GM20431 (cell line): ENCODE results near the gene NAALADL2.

Experiments used
- in situ Hi-C: fragments of 300-500 bp; cut with MseI, MboI; formaldehyde crosslinking; loops from one replicate; pipeline ENCODE4 v1.15.0; 2020; ENCODE audit warnings: low sequenced_read_pairs; ENCODE audit not compliant: unreplicated experiment

NAALADL2 gene

DNA sequence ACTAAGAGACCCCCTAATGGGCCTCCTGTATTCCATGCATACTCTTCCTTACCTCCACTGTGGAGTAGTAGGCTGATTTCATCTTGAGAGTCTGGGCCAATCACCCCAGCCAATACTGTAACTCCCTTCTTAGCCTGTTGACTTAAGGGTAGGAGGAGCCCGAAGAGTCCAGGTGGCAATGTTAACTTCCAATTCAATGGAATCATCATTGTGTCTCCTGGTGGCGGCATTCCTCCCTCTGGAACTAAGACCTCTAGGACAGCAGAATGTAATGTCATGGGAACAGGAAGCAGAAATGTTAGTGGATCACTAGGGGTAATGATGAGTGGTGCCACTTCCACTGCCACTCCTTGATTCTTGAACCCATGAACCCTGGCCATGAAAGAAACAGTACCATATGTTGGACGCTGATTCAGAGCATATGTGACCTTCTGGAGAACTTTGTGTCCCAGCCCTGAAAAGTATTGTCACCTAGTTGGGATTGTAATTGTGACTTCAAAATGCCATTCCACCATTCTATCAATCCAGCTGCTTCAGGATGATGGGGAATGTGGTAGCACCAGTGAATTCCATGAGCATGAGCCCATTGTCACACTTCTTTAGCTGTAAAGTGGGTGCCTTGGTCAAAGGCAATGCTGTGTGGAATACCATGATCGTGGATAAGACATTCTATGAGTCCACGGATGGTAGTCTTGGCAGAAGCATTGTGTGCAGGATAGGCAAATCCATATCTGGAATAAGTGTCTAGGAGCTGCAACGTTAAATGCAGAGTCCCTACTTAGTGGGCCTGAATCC, 24.9 kb downstream of the NAALADL2 start:
- in situ Hi-C loops, result no loop called here

DNA sequence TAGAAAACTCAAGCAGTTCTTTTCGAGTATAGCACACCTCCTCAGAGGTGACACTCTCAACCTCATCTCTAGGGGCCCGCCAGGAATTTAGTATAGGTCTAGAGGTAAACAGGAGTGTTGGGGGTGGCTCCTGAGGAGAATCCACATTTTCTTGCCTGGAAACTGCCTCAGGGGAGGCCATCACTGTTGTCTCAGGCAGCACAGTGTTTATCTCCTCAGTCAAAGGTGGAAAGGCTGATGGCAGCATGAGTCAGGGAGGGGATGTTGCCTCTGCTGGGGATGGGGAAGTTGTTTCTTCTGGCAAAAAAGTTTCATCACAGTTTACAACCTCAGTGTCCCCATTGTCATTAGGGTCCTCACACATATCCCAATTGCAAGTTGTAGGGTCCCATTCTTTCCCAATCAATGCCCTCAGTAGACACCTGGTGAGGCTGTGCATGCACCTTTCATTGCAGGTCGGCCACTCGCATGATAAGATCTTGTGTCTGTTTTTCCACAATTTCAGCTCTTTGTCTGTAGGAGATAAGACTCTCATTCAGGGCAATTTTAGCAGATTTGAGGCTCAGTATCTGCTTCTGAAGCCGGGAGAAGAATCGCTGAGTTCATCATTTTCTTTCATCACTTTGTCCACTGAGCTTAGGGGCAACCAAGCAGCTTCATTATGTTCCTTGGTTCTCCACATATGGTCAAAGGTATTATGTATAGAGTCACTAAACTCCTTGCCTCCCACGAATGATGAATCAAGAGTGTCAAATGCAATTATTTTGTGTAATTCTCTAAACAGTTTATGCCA, 25.8 kb downstream of the NAALADL2 start:
- in situ Hi-C loops, result no loop called here

DNA sequence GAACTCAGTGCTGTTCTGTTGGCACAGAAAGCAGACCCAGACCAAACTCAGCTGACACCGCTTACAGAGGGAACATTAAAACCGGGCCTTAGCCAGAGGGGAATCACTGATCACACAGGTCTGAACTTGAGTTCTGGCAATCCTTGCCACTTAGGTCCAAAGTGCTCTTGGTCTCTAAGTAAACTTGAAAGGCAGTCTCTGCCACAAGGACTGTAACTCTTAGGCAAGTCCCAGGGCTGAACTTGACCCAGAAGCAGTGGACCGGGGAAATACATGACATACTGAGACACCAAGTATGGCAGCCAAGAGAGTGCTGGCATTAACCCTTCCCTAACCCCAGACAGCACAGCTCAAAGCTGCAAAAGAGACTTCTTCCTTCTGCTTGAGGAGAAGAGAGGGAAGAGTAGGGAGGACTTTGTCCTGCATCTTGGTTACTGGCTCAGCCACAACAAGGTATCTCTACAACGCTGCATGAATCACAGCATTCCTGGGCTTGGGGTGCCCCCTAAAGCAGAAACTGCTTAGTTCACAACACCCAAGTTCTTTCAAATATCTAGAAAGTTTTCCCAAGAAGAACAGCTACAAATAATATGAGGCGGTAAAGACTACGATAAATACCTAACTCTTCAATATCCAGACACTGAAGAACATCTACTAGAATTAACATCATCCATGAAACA, 32.5 kb downstream of the NAALADL2 start:
- in situ Hi-C loops, result no loop called here

DNA sequence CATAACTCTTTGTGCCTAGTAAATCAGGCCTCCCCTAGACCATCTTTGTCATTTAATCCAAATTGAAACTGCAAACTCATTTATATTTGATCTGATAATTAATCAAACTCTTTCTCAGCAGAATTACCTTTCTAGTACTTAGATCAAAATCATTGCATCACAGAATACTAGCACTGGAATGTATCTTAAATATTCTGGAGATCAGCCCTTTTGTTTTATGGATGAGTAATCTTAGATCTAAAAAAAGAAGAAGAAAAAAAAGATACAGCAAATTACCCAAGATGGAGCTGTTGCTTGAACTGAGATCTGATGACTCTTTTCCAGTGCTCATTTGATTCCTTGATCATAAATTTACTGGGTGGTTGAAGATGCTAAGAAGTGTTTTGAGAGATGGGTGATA, 47.9 kb downstream of the NAALADL2 start:
- in situ Hi-C loops, result no loop called here

DNA sequence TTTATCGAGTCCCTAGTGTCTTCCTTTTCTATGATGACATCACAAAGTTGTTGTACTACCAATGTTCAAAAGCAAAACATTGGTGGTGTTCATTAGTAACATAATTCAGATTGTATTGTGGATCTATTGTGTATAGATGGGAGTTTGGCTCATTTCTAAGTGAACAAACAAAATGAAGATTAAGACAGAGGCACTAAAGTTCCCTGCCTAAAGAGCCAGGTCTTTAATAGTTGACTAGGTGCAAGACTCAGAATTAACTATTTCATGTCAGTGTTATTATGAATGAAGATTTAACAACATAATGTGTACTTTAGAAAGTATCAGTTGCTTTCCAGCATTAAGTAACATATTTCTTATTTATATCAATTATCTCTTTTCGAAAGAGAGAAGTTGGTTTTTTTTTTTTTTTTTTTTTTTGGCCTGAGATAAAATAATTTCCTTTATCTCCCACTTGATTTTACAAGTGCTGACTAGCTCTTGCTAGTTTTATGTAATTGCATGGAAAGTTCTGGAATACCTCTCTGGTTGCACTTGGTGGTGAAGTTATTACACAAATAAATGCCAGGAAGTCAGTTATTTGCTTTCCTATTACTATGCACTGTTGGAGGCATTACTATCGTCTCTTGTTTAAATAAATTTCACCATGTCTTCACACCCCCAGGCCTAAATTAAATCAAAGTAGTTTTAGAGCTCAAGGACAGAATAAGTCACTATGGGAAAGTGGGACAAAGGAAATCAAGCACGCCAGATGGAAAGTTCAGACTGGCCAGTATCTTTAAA, 48.7 kb downstream of the NAALADL2 start:
- in situ Hi-C loops, result no loop called here

DNA sequence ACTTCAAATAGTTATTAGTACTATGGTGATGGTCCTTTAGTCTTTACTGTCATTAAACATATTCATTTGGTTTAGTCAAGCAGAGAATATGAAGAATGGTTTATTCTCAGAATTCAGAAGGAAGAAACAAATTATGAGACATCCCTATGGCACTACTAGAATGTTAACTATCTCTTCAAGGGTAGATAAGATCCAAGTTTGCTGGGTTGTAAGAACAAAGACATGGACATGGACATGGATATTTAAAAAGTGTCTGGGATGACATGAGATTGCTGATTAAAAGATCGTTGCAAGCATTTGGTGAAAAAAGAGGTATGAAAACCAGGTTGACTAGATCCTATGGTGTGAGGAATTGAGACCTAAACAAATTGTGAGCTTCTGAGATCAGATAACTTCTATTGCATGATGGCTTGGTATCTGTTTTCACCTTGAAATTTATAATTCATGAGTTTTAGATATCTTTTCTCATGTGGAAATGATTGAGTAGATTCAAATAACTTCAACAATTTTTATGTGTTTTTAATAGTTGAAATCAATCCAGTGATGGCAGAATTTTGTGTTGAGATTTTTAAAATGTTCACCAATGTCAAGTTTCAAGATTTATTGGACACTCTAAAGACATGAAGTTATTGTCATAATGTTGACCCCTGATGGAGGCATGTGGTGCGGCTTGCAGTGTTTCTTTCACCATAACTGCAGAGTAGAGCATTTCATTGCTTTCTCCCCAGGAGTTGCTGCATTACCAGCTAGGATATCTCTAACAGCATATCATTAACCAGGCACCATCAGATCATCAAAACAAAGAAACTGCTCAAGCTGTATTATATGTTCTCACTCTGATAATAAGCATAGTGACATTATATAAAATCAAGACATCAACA, 72.6 kb downstream of the NAALADL2 start:
- in situ Hi-C loops, result no loop called here

DNA sequence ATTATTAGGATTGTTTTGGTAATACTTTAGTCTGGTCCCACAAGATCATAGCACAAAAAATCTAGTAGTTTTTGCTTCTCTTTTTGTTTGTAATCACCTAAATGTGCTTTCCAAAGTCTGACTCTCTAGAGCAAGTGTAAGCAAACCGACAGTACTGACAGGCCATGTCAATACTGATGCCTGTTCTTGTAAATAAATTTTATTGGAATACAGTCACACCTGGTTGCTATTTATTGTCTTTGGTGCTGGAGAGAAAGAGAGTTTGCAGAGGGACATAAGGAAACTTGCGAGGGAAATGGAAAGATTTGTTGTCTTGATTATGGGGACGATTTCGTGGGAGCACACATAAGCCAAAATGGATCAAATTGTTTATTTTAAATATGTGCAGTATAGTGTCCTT, 77.5 kb downstream of the NAALADL2 start:
- in situ Hi-C loops, result no loop called here

DNA sequence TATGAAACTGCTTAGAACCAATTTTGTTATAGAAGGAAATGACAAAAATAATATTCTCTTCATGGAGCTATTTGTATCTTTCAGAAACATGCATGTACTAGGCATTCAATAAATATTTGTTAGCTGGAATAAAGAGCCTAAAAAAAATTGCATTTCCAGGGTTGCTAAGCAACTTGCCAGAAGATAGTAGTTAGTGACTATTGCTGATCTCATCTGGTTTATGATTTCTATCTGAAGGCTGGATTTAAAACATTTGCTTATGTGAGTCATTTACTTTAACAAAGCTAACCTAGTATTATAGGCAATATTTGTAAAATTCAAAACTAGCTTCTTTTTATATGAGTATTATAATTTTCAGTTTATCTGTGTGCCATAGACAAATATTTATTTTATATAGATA, 78.3 kb downstream of the NAALADL2 start:
- in situ Hi-C loops, result no loop called here

DNA sequence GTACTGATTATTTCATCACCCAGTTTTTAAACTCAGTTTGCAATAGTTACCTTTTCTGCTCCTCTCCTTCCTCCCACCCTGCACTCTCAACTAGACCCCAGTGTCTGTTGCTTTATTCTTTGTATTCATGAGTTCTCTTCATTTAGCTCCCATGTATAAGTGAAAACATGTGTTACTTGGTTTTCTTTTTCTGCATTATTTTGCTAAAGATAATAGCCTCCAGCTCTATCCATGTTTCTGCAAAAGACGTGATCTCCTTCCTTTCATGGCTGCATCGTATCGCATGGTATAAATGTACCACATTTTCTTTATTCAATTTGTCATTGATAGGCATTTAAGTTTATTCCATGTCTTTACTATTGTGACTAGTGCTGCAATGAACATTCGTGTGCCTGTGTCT, 79.0 kb downstream of the NAALADL2 start:
- in situ Hi-C loops, result no loop called here

DNA sequence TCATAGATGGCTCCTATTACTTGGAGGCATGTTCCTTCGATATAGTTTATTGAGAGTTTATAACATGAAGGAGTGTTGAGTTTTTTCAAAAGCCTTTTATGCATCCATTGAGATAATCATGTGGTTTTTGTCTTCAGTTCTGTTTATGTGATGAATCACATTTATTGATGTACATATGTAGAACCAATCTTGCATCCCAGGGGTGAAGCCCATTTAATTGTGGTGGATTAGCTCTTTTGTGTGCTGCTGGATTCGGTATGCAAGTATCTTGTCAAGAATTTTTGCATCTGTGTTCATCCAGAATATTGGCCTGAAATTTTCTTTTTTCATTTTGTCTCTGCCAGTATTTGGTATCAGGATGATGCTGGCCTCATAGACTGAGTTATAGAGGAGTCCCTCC, 81.0 kb downstream of the NAALADL2 start:
- in situ Hi-C loops, result no loop called here

DNA sequence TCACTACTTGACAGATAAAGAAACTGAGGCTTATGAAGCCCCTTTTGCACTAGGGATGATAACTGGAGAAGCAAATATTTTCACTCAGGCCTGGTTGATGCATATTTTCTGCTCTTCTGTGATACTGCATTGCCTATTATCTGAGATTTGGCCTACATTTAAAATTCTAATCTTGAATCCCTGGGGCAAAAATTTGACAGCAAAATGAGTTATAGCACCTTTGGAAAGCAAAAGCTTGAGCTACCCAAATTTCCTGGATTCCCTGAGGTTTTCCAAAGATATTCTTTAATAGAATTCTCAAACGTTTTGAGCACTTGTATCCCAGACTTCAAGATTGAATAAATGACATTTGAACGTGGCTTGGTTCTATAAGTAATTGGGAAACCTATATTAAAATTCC, 86.1 kb downstream of the NAALADL2 start:
- in situ Hi-C loops, result no loop called here

DNA sequence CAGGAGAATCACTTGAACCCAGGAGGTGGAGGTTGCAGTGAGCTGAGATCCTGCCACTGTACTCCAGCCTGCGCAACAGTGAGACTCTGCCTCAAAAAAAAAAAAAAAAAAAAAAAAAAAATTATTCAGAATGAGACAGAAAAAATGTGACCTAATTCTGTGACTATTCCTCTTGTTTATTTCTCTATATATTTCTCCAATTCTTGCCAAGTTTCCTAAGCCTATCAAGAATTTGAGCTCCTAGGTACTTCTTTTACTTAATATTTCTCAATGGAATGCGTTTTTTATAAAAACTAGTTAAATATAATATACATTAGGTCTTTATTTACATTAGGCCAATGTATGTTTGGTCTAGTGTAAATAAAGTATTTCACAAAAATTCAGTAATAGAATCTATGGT, 86.8 kb downstream of the NAALADL2 start:
- in situ Hi-C loops, result no loop called here

DNA sequence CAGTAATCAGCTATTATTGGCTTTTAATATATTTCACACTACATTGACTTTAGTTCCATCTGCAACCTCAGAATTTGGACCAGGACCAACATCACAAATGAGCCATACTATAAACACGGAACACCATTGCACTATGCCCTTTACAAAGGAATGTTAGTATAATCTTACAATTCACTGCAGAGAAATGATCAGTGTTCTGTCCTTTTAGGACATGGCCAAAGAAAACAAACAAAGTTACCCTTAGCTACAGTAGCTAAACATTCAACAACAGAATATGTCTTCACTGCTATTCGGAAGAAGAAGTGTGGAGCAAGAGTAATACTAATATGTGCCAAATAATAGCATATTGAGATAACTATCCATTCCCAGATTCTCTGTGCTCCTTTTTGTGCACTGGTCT, 90.4 kb downstream of the NAALADL2 start:
- in situ Hi-C loops, result no loop called here

DNA sequence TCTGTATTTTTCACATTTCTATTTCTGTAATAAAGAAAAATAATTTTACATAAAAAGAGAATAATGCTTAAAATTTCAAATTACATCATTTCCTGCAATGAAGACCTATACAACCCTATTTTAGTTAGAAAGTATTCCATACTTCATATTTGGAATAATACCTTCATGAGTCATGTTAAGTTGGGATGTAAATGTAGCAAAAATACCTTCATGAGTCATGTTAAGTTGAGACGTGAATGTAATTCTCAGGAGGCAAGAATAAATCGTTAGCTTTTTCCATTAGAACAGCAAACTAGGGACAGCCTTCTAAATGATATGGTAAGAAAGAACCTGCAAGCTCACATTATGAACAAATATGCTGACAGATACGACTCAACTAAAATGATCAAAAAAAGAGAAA, 91.9 kb downstream of the NAALADL2 start:
- in situ Hi-C loops, result no loop called here

DNA sequence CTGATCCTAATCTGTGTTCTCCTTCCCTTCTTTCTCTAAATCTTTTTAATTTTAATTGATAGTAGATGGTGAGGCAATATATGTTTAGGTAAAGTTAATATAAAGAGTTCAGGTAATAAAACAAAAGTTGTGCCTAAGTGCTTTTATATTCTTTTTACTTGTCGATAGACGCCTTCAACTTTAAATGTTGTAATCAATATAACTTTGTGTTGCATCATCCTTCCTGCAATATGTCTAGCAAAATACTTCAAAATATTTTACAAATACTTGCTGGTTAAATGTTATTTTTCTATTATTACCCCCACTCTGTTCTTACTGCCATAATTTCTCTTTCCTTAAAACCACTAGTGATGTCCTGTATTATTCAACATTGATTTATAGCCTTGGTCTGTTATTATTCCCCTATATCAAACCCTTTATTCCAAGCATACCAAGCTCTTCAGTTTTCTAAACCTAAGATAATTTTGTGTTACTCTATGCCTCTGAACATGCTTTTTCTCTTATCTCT, 92.4 kb downstream of the NAALADL2 start:
- in situ Hi-C loops, result no loop called here

DNA sequence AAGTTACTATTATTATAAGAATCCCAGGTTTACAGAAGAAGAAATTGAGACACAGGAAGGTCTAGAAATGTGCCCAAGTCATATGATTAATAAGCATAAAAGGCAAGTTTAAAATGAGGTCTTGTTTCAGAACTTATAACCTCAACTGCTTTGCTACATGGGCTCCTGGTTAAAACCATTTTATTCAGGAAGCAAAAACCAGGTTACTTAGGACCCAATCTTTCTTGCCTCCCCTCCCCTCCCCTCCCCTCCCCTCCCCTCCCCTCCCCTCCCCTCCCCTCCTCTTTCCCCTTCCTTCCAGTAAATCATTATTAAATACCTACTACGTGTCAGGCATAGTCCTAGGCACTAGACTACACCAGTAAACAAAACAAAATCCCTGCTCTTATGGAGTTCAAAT, 93.9 kb downstream of the NAALADL2 start:
- in situ Hi-C loops, result no loop called here

DNA sequence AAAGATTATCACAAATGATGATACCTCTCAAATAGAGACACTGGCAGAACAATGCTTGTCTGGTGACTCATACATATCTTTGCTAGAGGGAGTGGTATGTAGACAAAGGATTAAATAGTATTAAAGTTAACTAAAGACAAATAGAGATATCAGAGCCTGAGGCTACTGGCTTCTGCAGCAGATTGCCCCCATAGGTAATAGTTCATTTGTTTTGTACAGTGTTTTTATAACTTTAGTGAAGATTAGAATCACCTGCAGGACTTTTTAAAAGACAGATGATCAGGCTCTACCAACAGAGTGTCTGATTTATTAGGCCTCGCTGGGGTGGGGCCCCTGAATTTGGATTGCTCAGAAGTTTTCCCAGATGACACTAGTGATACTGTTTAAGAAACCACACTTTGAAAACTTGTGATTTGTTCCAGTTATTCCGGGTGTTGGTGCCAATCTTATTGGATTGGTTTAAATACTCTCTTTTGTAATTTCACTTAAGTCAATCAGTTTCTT, 96.4 kb downstream of the NAALADL2 start:
- in situ Hi-C loops, result no loop called here

DNA sequence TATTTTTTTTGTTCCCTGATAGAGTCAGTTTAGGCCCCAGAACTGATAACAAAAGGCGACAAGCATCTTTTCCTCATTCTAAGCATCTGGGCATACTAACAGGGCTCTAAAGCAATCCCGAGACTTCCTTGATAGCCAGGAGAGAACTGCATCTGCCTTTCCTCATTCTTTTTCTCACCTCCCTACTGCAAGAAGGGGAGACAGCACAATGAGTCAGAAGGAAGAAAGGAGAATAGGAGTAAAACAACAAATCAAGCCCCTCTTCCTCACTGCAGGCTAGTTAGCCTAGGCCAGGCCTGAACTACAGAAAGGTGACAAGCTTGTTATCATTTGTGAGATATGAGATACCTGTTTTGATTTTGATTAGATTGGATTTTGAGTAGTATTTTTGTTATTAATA, 97.9 kb downstream of the NAALADL2 start:
- in situ Hi-C loops, result no loop called here

DNA sequence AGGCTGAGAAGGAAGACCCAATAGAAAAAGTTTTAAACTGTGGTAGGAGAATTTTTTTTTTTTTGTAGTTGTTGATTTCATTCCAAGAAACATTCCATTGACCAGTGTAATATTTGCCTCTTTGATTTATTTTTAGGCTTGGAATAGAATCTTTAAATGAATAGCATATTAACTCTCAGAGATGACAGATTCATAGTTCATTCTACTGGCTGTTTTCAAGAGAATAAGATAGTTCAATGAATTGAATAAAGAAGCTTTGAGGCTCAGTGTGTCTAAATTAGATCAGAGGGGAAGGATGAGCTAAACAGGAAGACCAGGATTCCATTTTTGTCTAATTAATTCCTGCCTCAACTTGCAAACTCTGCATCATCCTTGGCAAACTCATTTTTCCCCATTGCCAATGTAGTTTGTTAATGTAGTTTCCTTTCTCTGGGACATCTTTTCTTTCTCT, 98.4 kb downstream of the NAALADL2 start:
- in situ Hi-C loops, result no loop called here
